HEK293 (cell line): ENCODE measurements around the gene CDH6.

Experiments used
- ZBTB1 ChIP-seq: fragments of 450-650 bp; formaldehyde crosslinking; IDR thresholded peaks from 2 replicates; pipeline ENCODE4 v1.5.1; 2016; ENCODE audit warnings: missing biosample characterization, missing genetic modification characterization
- ZNF24 ChIP-seq: fragments of 450-650 bp; formaldehyde crosslinking; IDR thresholded peaks from 2 replicates; pipeline ENCODE4 v1.5.1; 2016; ENCODE audit warnings: missing biosample characterization, missing genetic modification characterization
- ZNF426 ChIP-seq: fragments of 450-650 bp; formaldehyde crosslinking; IDR thresholded peaks from 2 replicates; pipeline ENCODE4 v1.5.1; 2017; ENCODE audit warnings: missing biosample characterization, missing genetic modification characterization, mild to moderate bottlenecking, inconsistent platforms, moderate library complexity
- ZNF48 ChIP-seq: fragments of 450-650 bp; formaldehyde crosslinking; IDR thresholded peaks from 2 replicates; pipeline ENCODE4 v1.5.1; 2016; ENCODE audit warnings: missing biosample characterization, missing genetic modification characterization
- ZNF843 ChIP-seq: fragments of 450-650 bp; formaldehyde crosslinking; IDR thresholded peaks from 2 replicates; pipeline ENCODE4 v1.5.1; 2016; ENCODE audit warnings: missing biosample characterization, missing genetic modification characterization
- TF ChIP-seq, protein P1 (sequence below): fragments of 450-650 bp; formaldehyde crosslinking; IDR thresholded peaks from 2 replicates; pipeline ENCODE4 v1.5.1; 2016; ENCODE audit warnings: missing biosample characterization, missing genetic modification characterization
- TF ChIP-seq, protein P2 (sequence below): fragments of 450-650 bp; formaldehyde crosslinking; IDR thresholded peaks from 2 replicates; pipeline ENCODE4 v1.5.1; 2016; ENCODE audit warnings: missing biosample characterization, missing genetic modification characterization

DNA sequence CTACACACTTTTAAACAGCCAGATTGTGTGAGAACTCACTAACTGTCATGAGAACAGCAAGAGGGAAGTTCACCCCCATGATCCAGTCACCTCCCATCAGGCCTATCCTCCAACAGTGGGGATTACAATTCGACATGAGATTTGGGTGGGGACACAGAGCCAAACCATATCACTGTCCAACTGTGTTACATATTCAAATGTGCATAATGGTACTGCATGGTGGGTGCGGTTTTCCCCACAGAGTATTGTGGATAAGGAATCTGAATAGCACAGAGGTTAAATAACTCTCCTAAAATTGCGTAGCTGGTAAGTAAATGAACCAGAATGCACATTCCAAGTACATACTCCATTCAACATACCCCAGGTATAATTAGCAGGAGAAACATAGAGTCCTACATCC lies 32.1 kb downstream of the CDH6 start:
- TF ChIP-seq, protein P1, sequence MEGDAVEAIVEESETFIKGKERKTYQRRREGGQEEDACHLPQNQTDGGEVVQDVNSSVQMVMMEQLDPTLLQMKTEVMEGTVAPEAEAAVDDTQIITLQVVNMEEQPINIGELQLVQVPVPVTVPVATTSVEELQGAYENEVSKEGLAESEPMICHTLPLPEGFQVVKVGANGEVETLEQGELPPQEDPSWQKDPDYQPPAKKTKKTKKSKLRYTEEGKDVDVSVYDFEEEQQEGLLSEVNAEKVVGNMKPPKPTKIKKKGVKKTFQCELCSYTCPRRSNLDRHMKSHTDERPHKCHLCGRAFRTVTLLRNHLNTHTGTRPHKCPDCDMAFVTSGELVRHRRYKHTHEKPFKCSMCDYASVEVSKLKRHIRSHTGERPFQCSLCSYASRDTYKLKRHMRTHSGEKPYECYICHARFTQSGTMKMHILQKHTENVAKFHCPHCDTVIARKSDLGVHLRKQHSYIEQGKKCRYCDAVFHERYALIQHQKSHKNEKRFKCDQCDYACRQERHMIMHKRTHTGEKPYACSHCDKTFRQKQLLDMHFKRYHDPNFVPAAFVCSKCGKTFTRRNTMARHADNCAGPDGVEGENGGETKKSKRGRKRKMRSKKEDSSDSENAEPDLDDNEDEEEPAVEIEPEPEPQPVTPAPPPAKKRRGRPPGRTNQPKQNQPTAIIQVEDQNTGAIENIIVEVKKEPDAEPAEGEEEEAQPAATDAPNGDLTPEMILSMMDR (tag by site-specific recombination): no peak
- TF ChIP-seq ZNF24 (no peak), ZBTB1 (no peak), ZNF48 (tag by site-specific recombination) (no peak), ZNF843 (no peak), ZNF426 (no peak)
- TF ChIP-seq, protein P2, sequence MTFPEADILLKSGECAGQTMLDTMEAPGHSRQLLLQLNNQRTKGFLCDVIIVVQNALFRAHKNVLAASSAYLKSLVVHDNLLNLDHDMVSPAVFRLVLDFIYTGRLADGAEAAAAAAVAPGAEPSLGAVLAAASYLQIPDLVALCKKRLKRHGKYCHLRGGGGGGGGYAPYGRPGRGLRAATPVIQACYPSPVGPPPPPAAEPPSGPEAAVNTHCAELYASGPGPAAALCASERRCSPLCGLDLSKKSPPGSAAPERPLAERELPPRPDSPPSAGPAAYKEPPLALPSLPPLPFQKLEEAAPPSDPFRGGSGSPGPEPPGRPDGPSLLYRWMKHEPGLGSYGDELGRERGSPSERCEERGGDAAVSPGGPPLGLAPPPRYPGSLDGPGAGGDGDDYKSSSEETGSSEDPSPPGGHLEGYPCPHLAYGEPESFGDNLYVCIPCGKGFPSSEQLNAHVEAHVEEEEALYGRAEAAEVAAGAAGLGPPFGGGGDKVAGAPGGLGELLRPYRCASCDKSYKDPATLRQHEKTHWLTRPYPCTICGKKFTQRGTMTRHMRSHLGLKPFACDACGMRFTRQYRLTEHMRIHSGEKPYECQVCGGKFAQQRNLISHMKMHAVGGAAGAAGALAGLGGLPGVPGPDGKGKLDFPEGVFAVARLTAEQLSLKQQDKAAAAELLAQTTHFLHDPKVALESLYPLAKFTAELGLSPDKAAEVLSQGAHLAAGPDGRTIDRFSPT (tag by site-specific recombination): no peak
